Erythroblast (primary cell): ENCODE results near the gene PINK1.
"Not testable (repeated sequence)": the region's sequence is repeated elsewhere in the genome, so short reads cannot be mapped to it uniquely, and the experiment has no call there.

ENCODE experiments used
- DNase-seq, 2 experiments: peaks; one replicate each; lab custom pipeline; 2025; lab: John Stamatoyannopoulos, UW
- GATA1 ChIP-seq: IDR thresholded peaks from 2 replicates; pipeline ENCODE4 v1.6.1; 2011; ENCODE audit warnings: low read depth, mild to moderate bottlenecking, control low read depth, low read length, moderate library complexity
- POLR2A ChIP-seq: IDR thresholded peaks from 2 replicates; pipeline ENCODE4 v1.6.1; 2011; ENCODE audit warnings: mild to moderate bottlenecking, low read length

Gene PINK1

GRCh38 chr1:20668581-20668980 lies 35.3 kb downstream of the PINK1 start:
- DNase-seq, result no peak
- TF ChIP-seq GATA1 (no peak), POLR2A (no peak)

DNA sequence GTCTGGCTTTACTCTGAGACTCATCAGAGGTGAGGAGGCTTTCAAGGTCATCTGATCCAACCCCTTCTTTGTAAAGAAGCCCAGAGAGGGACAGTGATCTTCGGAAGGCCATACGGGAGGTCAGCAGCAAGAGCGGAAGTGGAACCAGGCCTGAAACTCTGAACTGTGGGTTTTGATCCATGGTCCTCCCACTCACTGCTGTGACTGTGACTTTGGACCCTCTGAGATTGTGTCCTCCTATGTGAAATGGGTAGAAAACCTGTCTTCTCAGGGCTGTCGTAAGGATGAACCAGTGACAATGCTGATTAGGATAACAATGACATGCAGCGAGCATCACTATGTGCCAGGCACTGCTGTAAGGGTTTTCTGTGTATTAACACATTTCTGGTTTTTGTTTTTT lies 37.7 kb downstream of the PINK1 start:
- DNase-seq, result no peak
- TF ChIP-seq POLR2A (no peak), GATA1 (no peak)

- TF ChIP-seq GATA1 (no peak), POLR2A (no peak)
- no peak for DNase-seq
These were observed 39.0 kb downstream of the PINK1 start for GRCh38 chr1:20672265-20672632.

GRCh38 chr1:20673626-20674025 lies 40.4 kb downstream of the PINK1 start:
- DNase-seq, result not testable (repeated sequence)

DNA sequence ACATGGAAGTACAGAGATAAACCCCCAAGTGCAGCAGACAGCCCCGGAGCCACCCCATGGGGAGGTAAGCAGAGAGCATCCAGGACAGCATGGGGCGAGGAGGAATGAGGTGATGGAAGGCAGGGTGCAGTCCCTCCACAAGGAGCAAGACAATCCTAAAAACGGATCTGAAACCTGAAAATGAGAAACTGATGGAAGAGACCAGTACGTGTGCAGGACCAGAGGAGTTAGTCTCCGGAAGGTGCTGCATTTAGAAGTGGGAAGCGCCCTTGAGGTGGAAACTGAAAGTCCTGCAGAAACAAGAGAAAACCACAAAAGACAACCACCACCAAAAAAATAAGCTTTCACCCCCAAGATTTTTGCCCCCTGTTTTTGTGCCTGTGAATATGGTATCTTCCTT lies 45.3 kb downstream of the PINK1 start:
- TF ChIP-seq GATA1, result no peak
- TF ChIP-seq POLR2A, result no peak
- no peak for DNase-seq

DNA sequence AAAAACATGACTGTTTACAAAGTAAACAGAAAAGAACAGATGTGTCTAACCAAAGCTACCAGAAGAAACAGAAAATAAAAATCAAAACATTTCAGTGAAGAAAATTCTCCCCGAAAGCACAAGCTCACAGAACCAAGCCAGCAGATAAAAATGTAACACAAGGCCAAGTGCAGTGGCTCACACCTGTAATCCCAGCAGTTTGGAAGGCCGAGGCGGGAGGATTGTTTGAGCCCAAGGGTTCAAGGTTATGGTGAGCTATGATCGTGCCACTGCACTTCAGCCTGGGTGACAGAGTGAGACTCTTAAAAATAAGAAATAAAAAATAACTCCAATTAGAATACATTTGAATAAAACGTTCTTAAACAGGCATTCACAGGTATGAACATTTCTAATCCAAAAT lies 47.0 kb downstream of the PINK1 start:
- no peak for DNase-seq
- TF ChIP-seq POLR2A (no peak), GATA1 (no peak)

DNA sequence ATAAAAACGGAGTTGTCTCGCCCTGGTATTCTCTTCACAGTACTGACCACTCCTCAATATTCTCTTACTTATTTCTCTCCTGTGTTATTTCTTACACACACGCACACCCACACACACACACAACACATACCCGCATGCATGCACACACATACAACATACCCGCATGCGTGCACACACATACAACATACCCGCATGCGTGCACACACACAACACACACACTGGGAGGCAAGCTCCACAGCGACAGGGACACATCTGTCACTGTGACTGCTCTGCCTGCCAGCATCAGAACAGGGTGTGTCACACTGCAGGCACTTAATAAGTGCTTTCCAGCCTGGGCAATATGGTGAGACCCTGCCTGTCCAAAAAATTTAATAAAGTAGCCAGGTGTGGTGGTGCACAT lies 48.7 kb downstream of the PINK1 start:
- DNase-seq, result no peak
- TF ChIP-seq POLR2A (no peak), GATA1 (no peak)

DNA sequence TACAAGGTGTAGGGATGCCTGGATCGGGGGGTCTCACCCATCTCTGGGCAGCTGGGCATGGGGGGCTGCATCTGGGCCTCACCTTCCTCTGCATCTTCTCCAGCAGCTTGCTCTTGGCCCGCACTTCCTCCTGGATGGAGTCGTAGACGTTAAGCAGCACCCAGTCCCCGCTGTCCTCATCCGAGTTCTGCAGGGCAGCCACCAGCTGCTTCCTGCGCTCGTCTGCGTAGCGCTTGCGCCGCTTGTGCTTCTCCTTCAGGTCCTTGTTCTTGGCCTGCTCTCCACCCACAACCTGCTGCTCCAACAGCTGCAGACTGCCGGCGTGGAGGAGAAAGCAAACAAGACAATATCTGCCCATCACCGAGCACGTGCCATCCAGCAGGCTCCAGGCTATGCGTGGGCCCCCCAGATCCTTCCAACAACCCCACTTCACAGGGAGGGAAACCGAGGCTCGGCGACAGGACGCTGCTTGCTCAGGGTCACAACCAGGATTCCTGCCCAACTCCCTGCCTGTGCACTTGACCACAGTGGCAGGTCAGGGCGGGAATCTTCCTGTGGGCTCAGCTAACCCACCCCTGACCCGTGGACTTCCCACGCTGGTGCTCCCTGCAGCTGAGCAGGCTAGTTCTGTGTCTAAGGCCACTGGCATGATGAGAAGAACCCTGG lies 49.4 kb downstream of the PINK1 start:
- TF ChIP-seq GATA1 (no peak), POLR2A (no peak)
- no peak for DNase-seq

DNA sequence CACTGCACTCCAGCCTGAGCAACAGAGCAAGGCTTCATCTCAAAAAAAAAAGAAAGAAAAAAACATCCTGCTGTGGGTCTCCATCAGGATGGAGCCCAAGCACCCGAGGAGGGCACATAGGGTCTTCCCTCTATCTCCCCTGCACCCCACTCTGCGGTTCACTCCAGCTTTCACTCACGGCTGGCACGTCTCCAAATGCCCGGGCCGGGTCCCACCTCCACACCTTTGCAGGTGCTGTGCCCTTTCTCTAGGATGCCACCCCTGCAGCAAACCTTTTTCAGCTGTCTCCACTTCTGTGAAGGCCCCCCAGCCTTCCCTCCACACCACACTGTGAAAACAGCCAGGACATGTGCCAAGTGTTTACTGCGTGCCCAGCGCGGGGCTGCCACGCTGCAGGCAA lies 50.4 kb downstream of the PINK1 start:
- TF ChIP-seq POLR2A (no peak), GATA1 (no peak)

GRCh38 chr1:20684050-20684620 lies 50.9 kb downstream of the PINK1 start:
- no peak for DNase-seq
- no peak for TF ChIP-seq GATA1
- TF ChIP-seq POLR2A, result no peak

More for the DNA sequence above, 50.4 kb downstream of the PINK1 start:
- DNase-seq, result no peak

DNA sequence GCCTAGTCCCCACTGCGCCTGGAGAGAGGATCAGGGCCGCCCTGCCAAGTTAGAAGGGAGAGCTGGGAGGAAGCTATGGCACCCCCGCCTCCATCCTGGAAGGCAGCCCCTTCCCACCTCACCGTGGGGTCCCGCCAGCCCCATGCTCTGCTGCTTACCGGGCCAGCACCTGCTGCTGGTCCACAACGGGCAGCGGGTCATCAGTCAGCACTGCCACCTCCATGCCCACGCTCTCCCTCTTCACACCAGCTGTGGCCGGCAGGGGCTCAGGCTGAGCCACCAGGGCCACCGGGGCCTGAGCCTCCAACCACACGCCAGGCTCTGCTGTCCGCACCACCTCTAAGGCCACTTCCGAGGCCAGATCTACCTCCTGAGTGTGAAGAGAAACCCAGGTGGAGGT lies 51.4 kb downstream of the PINK1 start:
- no peak for DNase-seq
- TF ChIP-seq POLR2A, result no peak
- TF ChIP-seq GATA1, result no peak

GRCh38 chr1:20685099-20685662 lies 51.9 kb downstream of the PINK1 start:
- DNase-seq, result no peak

GRCh38 chr1:20685741-20686140 lies 52.5 kb downstream of the PINK1 start:
- TF ChIP-seq POLR2A, result no peak
- no peak for TF ChIP-seq GATA1
- DNase-seq, result no peak

More at GRCh38 chr1:20685099-20685662, 51.9 kb downstream of the PINK1 start:
- TF ChIP-seq POLR2A (no peak), GATA1 (no peak)

- DNase-seq, result no peak
- no peak for TF ChIP-seq POLR2A
- no peak for TF ChIP-seq GATA1
These were observed 53.8 kb downstream of the PINK1 start for GRCh38 chr1:20686883-20687725.
